Brain pericyte (primary cell): ENCODE data around the gene GPSM3.
"Not testable (repeated sequence)": the region's sequence is repeated elsewhere in the genome, so short reads cannot be mapped to it uniquely, and the experiment has no call there.

Experiments
- DNase-seq: peaks from one replicate; pipeline ENCODE4 v3.0.0-alpha.2; 2012; ENCODE audit warnings: low read depth, low spot score

GPSM3 gene

GRCh38 chr6:32187725-32188380 lies 4.6 kb downstream of the GPSM3 start:
- DNase-seq, result not testable (repeated sequence)

GRCh38 chr6:32187009-32187709 lies 5.3 kb downstream of the GPSM3 start:
- no peak for DNase-seq

GRCh38 chr6:32186151-32186840 lies 6.1 kb downstream of the GPSM3 start:
- DNase-seq, result not testable (repeated sequence)

DNA sequence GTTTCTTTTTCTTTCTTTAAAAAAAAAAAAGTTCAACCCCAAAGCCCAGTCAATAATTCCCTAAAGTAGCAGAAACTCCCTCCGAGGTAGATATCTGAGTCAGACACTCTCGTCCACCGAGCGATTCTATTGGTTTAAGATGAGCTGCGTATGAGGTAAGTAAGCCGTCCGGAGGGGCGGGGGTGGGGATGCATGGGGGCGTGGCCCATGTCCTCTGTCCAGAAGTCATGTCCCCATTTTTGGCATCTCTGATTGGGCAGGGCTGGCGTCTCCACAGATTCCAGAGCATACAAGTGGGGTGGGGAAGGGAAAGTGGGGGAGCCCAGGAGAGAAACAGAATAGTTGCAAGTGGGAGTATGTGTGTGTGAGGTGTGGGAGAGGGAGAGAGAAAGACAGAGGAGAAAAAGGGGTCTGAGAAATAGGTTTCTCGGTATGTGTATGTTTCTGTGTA lies 6.7 kb downstream of the GPSM3 start:
- DNase-seq, result not testable (repeated sequence)

- DNase-seq, result no peak
Observed at GRCh38 chr6:32184084-32184640, 8.3 kb downstream of the GPSM3 start, which contains the start of gene AGER. Gene AGER, minus strand, starts transcription at chr6:32184253. Its CDS starts 31 bp downstream, at chr6:32184222.

GRCh38 chr6:32183483-32184083 lies 8.9 kb downstream of the GPSM3 start:
- DNase-seq, result no peak

DNA sequence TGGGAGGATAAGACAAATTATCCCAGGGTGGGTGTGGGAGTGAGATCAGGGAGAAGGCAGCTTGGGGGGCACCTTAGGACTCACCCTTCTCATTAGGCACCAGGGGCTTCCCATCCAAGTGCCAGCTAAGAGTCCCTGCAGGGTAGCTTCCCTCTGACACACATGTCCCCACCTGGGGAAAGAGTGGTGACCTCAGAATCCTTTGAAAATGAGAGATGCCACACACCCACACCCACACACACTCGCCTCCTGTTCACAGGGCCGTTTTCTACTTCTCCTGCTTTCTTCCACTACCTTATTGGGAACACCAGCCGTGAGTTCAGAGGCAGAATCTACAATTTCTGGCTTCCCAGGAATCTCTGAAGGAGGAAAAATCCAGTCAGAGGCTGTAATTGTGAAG lies 9.4 kb downstream of the GPSM3 start:
- DNase-seq, result no peak

DNA sequence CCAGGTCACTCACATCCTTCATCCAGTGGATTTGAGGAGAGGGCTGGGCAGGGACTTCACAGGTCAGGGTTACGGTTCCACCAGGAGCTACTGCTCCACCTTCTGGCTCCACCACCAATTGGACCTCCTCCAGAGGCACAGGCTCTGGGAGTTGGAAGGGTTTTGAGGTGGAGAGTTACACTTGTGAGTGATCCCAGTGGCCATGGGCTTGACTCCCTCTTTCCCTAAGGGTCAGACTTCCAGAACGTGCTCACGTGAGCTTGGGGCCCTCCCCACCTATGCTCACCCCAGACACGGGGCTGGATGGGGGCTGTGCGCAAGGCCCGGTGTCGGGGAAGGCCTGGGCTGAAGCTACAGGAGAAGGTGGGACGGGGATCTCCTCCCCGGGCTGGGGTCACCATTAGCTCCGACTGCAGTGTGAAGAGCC lies 9.9 kb downstream of the GPSM3 start:
- DNase-seq, result no peak

GRCh38 chr6:32181915-32182529 lies 10.4 kb downstream of the GPSM3 start:
- DNase-seq, result no peak

GRCh38 chr6:32181148-32181702 lies 11.2 kb downstream of the GPSM3 start:
- no peak for DNase-seq

DNA sequence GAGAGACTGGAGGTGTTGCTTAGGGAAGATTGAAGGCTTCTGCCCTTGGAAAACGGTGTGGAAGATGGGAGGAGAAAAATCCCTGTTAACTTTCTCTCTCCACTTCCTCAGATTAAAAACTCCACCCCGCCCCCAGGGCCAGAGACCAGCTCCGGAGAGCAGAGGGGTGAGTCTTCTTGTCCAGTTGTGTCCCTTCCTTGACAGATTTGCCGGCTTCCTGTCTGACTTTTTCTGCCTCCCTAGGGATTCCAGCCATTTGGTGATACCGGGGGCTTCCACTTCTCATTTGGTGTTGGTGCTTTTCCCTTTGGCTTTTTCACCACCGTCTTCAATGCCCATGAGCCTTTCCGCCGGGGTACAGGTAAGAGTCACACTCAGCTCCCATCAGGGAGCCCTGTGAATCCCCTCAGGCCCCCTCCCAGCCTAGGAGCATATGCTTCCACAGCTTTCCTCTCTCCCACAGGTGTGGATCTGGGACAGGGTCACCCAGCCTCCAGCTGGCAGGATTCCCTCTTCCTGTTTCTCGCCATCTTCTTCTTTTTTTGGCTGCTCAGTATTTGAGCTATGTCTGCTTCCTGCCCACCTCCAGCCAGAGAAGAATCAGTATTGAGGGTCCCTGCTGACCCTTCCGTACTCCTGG lies 12.6 kb downstream of the GPSM3 start:
- DNase-seq, result no peak

DNA sequence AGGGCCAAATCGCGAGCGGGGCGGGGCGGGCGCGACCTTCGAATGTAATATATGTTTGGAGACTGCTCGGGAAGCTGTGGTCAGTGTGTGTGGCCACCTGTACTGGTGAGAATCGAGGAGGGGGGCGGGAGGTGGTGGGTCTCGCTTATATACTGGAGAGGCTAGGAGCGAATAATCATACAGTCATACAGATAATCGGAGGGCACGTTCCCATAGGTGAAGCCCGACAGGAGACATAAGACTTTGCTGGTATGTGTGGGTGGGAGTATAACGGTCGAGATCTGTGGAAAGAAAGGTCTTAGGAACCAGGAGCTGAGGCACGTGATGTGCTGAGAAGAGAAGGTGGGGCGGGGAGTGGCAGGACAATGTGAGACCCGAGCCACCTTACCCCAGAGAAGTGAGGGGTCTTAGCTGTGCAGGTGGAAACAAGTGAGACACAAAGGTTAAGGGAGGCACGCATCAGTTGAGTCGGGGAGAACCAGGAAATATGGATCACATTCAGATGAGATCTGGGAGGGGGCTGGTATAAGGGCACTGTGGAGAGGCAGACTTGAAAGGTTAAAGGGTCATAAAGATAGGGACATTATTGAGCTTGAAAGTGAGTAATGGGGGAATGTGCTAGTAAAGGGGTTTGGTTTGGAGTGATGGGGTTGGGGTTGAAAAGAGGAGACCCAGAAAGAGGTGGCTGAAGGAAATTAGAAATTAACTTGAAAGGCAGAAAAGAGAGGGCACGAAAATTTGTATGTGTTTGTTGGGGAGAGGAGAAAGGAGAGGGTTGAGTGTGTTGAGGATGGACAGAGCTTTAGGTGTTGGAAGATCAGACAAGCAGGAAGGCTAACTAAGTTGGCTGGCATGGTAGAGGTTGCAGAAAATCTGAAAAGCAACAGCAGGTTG lies 13.6 kb downstream of the GPSM3 start:
- no peak for DNase-seq

DNA sequence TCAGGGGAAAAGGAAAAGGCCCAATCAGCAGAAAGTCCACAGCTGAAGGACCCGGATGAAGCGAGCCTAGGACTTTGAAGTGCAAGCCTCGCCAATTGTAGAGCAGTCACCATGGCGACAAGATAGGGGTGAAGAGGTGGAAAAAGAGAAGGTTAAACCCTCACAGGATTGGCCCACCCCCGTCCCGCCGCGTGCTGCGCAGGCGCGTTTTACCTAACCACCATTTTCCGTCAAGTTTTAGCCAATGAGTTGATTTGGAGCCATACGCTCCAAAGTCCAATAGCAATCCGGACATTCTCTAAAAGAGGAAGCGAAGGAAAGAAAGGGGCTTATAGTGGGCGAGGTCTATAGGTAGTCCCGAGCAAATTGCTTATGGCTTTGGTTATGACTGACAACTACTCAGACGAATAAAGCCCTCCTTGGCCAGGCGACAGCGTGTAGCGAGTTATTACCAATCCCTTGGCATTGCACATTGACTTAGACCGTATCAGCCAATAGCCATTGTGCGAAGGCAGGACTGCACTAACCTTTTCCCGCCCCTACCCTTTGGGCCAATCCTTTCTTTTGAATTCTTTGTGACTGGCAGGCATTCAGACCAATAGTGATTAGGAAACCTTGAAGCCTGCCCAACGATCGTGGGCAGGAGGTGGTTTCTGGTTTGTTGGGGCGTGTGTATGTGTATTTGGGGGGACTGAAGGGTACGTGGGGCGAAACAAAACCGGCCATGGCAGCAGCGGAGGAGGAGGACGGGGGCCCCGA lies 14.5 kb downstream of the GPSM3 start, which contains the start of gene RNF5:
Gene RNF5, plus strand, starts transcription at position 618 of the 759 bp plus-strand sequence. Its CDS starts 107 bp downstream, at position 725.
- DNase-seq, result peak; percentile 100

GRCh38 chr6:32177183-32177787 lies 15.2 kb downstream of the GPSM3 start:
- no peak for DNase-seq

DNA sequence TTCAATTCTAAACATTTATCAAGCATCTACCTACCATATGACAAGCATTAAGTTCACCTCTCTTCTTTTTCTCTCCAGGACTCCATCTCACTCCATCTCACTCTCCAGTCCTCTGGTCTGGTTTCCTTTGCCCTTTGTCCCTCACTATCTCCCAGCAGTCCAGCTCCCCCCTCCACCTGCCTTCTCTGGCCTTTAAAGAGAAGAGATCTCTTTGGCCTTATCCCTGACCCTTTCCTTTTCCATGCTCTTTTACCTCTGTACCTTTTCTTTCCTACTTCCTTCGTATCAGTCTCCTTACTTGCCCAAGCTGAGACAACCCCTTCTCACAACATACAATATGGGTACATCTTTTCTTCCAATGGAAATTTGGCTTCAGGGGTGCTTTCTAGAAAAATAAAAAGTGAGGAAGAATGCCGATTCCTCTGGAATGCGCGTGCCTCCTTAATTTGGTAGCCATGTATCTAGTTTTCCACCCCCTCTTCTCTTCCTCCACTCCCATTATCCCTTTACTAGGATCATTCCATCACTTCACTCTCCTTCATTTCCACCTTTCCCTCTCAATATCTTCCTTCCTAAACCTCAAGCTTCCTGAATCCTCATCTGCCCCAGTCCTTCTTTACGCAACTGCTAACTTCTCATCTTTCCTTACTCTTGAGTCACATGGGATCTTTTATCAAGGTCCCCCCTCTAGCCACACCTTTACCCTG lies 15.8 kb downstream of the GPSM3 start:
- DNase-seq, result no peak

DNA sequence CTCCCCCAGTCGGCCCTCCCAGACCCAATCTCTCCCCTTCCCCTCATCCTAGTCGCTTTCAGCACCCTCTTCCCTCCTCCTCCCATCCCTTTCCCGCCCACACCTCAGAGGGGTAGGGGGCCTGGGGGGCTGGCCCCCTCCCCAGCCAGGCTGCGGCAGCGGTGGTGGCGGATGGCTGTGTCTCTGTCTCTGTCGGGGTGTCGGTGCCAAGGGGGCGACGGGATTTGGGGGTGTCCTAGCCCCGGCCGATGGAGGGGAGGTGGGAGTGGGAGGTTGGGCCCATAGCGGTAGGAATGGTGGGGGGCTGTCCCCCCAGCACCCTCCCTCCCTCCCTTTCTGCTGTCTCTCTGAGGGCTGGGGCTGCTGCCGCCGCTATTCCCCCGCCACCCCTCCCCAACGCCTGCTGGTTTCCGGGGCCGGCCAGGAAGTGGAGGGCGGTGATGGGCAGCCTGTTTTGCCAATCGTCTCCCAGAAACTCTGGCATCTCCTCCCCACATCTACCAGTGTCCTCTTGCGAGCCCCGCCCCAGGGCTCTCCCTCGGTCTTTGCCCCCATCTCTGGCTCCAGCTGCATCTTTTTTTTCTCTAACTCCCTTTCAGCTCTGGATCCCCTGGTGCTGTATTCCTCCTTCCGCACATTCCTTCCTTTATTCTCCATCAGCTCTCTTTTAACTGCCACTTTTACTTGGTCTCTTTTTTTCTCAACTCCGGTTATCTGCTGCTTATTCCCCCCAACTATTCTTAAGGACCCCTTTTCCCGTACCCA lies 16.6 kb downstream of the GPSM3 start, which contains the start of gene AGPAT1:
Gene AGPAT1, minus strand, starts transcription at position 374 of the 765 bp plus-strand sequence. CDS start 4,588 bp downstream, outside the sequence.
- peak; percentile 82 for DNase-seq

GRCh38 chr6:32175322-32175710 lies 17.1 kb downstream of the GPSM3 start:
- no peak for DNase-seq
